ENCODE results near the gene KLHDC9. TPM values are rescaled to one million over a fixed set of nuclear protein-coding genes. Genes with fewer than 3 reads are reported as not detected.

The KLHDC9 gene
- total RNA-seq, 1 donor from 2014 or later = not detected

DNA sequence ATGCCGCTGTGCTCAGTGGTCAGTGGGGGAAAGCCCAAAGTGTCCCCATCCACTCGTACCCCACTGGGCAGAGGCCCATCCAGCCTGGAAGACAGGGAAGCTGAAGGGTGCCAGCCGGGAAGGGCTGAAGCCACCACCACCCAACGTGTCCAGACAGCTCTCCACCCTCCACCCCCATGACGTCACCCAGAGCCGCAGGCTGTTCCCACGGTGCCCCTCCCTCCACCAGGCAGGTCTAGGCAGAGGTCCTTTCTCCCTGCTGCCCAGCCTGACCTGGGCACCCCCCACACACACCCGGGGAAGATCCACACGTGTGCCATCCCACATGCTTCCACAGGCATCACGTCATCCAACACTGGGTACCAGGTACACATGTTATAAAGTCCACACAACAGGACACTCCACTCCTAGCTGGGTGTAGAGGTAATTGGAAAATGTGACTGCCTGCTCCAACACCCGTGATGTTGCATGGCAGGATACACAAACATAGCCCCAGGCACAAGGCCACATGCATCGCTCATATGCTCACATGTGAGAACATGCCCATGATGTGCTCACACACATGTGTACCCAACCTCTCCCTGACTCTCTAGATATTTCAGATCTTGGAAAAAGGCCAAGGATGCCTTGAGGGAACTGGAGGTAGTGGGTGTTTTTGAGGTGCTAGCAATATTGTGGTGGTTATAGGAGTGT lies 23.3 kb upstream of the KLHDC9 start:
- intact Hi-C loops (cut with micrococcal nuclease) = no loop called here

DNA sequence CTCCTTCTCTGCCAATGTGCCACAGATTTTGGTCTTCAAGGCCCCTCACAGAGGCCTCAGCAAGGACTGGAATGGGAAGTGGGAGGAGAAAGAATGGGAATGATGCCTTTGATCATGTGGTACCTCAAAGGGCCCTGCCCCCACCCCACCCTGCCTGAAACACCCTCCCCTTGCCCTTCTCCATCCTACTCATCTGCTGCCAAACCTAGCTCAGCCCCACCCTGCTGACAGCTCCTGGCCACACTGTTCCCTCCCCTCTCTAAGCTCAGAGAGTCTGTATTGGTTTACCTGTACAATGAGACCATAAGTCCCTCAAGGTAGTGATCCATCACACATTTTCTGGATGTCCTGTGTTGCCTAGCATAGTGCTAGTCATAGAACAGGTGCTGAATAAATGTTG lies 21.8 kb upstream of the KLHDC9 start:
- intact Hi-C loops (cut with micrococcal nuclease) = no loop called here

DNA sequence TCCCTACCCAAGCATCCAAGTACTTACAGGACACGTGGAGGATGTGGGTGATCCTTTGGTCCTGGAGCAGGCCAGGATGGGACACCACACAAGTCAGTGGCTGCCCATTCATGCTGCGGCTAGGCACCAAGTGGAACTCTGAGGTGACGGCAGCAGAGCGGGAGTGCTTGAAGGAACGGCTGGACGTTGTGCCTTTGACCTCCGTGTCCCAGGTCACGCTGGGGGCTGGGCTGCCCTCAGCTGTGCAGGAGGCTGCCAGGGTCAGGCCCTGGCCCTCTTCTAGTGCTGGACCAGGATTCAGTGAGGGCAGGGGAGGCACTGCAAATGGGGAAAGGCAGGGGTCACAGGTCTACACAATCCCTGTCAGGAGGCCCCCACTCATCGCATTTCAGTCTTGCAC lies 20.7 kb upstream of the KLHDC9 start:
- intact Hi-C loops (cut with micrococcal nuclease) = no loop called here

DNA sequence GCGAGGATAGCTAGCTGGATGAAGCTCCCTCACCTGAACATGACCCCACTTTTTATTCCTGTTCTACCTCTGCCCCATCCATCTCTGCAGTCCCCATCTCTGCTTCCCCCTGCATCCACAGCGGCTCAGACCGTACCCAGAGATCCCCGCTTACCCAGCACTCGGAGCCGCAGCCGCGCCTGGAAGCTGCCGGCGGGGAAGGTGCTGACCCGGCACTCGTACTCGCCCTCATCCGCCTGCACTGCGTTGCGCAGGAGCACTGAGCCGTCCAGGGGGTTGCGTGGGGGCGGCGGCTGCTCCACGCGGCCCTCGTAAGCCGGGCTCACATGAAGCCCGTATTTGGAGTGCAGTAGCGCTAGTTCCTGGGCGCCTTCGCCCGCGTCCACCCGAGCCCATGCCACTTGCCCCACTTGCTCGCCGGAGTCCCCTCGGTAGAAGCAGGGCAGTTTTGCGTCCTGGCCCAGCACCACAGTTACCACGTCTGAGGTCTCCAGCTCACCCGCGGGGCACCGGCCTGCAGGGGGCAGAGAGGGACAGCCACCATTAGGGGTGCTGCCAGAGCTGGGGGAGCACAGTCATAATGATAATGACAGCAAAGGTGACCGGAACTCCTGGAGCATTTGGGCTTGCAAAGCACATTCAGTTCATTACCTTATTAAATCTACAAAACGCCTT lies 18.6 kb upstream of the KLHDC9 start:
- intact Hi-C loops (cut with micrococcal nuclease) = no loop called here

DNA sequence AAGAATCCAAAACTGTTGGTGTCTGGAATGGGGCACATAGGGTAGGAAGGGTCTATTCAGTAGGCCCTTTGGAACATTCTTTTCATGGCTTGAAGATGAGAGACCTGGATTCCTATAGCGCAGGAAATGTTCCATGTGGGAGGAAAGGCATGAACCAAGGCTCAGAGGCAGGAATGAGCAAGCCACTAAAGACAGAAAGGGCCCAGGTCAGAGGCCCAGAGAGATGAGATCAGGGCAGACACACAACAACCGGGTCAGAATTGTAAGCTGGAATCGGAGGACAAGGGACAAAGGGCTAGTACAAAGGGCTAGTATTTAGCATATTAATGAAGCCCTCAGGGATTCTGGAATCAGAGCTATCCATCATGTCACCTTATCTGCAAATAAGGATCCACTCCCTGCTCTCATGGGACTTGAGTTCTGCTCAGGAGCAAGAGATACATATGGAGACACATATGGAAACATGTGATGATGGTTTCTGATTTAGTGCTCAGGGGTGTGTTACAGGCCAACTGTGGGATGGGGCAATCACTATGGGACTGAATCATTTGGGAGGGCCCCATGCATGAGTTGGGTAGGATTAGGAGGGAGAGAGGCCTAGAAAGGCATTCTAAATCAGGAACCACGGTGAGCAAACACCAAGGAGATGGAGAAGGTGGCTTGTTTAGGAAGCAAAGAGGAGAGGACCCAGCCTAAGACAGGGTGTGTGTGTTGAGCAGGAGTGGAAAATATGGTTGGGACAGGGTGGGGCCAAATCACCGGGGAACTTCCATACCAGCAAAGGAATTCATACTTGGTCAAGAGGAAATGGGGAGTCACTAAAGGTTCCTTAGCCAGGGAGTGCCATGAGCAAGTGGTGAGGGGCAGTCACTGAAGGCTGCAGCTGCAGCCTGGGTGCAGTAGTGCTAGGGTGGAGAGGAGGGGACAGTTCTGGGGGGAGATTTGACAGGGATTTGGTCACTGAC lies 17.4 kb upstream of the KLHDC9 start:
- intact Hi-C loops (cut with micrococcal nuclease) = no loop called here

DNA sequence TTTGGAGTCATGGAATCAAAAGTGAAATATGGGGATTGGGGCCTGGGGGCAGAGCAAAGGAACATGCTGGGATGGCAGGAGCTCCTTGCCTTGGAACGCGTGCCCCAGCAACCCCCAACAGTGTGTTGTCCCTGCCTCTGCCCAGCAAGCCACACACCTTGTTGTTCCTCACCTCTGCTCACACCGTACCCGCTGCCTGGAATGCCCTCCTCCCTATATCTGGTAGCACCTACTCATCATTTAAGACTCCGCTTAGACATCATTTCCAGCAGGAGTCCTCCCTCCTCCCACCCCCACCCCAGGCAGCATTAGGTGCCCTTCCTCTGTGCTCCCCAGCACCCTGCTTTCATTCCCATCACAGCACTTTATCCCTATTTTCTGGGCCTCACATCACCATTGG lies 16.6 kb upstream of the KLHDC9 start:
- intact Hi-C loops (cut with micrococcal nuclease) = no loop called here

DNA sequence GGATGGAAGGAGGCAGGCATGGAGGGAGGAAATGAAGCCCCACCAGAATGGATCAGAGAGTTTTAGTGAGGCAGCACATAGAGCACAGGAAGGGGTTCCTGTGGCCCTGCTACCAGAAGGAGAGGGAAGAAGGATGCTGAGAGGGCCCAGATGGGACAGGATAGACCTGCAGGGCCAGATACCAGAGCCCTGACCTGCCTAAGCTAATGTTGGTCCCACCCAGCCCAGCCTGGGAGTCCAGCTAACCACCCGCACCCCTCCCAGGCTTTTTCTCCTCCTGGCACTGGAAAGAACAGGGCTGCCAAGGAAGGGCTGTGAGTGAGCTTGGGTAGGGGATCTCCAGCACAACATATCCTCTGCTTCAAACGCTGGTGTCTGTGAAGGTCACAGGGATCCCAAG lies 15.7 kb upstream of the KLHDC9 start:
- intact Hi-C loops (cut with micrococcal nuclease) = no loop called here

DNA sequence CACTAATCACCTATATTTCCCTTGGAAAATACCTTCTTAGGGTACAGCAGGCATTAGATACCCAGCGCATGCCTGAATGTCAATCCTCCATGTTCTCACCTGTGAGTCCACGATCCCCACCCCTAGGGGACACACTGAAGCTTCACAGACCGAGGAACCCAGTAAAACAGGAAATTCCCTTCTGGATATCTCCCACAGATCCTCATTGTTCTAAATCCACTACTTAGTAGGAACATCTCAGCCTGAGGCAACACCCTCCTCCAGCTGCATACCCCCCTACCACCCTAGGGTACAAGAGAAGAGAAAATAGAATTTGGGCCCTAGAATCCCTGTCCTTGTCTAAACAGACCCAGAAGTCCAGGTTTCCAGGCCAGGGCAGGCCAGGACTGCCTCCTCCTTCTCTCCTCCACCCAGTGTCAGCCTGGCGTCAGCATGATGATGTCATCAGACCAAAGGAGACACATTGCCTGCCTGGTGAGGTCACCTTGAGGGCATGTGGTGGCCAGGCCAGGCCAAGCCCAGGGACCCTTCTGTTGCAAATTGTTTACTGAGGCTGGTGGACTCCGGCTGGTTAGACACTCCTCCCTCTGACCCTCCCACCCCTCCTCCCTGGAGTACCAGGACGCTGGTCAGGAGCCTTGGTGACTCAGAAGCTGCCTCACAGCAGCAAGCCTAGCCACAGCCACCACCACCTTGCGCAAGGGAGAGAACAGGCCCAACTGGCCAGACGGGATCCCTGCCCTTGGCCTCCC lies 15.0 kb upstream of the KLHDC9 start:
- intact Hi-C loops (cut with micrococcal nuclease) = no loop called here

DNA sequence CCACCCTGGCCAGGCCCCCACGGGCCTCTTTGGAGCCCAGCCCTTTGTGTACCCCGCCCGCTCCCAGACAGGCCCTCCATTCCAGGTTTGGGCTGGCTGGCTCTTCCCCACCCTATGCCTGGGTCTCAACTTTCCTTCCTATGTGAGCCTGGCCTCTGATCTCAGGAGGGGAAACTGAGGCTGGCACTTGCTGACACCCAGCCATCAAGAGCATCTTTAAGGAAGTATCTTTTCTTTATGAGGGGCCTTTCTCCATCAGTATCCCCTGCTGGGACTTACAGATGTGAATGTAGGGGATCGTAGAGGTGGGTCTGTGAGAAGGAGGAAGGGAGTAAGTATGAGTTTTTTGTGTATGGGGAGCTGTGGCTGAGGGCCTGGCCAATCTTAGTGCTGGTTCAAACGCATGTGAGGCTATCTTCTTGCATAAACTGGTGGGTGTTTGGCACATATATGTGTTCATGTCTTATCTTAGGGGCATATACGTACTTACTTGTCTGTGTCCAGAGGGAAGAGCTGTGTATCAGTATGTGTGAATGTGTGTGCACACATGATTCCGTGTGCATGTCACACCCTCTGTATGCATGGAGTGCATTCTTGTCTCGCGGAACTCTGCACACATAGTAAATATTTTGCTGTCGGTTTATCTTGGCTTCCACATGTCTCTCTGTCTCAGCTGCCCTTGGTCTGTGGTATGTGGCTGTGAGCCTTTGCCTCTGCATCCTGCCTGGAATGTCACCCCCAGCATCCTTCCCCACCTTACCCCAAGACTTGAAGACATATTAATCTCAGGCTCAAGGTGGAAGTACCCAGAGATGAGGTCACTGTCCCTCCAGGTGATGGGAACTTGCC lies 14.2 kb upstream of the KLHDC9 start:
- intact Hi-C loops (cut with micrococcal nuclease) = no loop called here

DNA sequence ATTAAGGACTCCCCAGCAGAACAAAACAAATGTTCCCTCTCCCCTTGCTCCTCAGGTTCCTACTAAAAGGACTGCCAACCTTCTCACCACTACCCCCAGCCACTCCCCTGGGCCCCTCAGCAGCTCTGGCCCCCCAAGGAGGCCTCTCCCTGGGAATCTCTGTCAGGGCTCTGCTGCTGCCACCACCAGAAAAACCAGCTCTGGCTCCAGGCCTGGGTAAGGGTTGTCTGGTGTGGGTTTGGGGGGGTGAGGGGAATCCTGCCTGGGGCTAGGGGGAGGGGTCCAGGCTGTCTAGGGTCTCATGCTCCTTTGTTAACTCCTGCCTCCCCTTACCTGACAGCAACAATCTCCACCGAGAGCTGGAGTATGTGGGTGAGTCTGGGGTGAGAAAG lies 13.6 kb upstream of the KLHDC9 start:
- intact Hi-C loops (cut with micrococcal nuclease) = no loop called here

DNA sequence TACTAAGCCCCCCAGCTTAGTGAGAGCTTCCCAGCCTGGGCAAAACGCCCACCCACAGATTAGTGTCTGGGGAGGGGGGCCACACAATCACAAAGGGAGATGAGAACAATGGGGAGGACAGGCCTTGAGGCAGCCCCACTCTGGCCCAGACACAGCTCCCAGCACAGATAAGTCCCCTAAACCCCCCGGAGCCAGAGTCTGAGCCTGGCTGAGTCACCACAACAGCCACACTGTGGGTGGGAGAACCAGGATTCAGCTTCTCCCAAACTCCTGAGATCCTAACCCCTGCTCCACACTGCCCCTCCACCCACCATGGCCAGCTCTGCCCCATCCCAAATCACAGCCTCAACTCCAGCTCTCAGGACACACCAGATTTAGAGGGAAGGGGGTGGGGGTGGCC lies 13.0 kb upstream of the KLHDC9 start:
- intact Hi-C loops (cut with micrococcal nuclease) = no loop called here

DNA sequence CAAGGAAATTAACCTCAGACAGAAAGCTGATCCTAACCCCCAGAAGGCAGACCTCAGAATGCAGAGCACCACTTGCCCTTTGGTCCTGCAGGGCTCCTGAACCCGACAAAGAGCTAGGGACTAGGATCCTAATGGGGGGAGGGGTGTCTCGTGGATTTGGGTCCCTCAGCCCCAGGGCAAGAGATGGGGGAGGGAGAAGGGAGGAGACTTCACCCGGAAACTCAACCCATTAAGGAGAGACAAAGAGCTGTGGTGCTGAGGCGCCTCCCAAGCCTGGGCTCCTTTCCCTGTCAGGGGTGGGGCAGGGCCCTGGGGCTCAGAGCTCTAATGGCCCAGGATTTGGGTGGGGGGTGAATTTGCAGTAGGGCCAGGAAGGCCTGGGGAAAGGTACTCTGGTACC lies 11.7 kb upstream of the KLHDC9 start:
- intact Hi-C loops (cut with micrococcal nuclease) = no loop called here

DNA sequence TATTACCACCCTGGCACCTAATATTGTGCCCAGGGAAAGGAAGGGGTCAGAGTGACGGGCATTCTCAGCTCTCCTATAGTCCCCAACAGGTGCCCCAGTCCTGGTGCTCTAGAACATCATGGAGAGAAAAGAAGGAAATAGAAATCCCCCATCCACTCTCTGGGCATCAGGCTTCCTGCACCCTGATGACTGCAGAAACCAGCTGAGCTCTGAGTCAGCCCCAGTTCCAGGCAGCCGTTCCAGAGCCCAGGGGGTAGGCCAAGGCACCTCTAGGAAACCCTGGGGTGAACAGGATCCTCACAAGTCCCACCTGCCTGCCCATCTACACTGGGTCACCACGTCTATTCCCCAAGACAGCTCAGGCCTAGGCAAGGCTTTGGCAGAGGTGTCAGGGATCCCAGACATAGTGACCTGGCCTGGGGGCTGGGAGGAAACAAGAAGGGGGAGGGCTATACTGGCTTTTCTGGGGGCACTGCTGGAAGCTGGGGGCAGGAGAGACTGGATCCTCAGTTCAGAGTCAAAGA lies 9.5 kb upstream of the KLHDC9 start:
- intact Hi-C loops (cut with micrococcal nuclease) = no loop called here

DNA sequence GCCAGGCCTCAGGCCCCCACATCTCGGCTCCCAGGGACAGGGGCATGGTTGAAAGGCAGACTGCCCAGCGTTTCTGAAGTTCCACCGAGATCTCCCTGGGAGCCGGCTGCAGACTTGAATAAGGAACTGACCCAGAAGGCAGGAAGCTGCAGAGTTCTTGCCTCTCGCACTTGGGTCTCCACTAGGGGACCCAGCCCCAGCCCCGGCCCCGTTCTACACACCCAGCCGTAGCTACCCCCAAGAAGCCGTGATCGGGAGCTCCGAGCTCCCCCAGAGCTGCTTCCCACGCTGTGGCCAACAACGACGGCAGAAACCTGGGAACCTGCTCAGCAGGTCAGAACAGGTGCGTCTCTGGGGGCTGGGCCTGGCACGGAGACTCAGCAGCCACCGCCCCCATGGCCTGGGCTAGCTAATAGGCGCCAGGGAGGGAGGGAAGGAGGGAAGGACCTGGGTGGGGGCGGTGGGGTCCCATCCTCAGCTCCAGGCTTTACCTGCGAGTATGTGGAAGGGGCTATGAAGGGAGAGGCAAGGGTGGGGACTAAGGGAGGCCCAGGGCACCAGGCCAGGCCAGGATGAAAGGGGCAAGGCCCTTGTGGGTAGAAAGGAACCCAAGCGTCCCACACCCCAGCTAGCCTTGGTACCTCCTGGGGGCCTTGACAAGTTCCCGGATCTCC lies 8.8 kb upstream of the KLHDC9 start, which contains the start of gene NECTIN4:
Gene NECTIN4 (minus strand): TSS at position 308 of the 674 bp plus-strand sequence. CDS start 262 bp downstream, at position 46.
- intact Hi-C loops (cut with micrococcal nuclease) = no loop called here

DNA sequence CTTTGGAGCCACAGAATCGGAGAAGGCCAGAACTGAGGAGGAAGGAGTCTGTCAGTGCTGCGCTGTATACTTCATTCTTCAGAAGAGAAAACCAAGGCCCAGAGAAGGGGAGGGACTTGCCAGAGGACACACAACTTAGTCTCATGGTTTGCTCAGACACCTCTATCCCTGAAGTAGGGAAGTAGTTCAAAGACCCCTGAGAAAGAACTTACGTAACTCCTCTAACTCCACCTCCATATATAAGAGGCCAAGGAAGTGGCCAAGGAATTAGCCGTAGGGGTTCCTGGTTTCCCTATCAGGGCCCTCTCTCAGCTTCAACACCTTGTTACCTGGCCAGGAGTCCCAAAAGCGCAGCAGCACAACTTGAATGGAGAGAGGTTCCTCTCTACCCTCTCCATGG lies 8.2 kb upstream of the KLHDC9 start:
- intact Hi-C loops (cut with micrococcal nuclease) = no loop called here

DNA sequence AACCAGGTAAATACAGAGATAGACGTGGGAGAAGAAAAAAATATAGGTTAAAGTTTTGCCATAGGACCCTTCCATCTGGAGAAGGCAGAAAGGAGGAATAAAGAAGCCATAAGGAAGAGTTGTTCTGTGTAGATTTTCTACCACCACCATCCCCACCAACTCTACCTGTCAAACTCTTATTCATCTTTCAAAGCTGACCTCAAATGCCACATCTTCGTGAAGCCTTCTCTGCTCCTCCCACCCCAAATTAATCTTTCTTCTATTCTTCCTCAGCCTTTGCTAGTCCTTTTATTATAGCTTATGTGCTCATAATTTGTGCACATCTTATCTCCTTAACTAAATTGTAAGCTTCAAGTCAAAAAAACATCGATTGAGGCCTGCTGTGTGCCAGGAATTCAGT lies 7.5 kb upstream of the KLHDC9 start:
- intact Hi-C loops (cut with micrococcal nuclease) = no loop called here

DNA sequence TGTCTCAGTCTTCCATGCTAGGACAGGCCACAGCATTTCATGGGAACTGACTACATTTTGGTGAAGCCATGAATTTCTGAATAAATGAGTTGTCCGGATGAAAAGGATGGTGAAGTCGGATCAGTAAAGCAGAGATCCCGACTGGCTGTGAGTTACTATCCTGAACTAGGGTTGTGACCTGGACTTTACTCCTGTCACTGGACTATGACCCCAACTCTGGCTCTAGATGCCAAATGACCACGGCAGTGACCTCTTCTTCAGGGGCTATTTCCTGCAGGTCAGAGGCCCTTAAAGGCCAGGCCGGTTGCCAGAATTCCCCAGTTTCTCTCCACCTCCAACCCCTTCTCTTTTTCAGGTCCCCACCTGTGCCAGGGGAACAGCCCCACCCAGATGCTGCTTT lies 7.1 kb upstream of the KLHDC9 start:
- intact Hi-C loops (cut with micrococcal nuclease) = no loop called here

DNA sequence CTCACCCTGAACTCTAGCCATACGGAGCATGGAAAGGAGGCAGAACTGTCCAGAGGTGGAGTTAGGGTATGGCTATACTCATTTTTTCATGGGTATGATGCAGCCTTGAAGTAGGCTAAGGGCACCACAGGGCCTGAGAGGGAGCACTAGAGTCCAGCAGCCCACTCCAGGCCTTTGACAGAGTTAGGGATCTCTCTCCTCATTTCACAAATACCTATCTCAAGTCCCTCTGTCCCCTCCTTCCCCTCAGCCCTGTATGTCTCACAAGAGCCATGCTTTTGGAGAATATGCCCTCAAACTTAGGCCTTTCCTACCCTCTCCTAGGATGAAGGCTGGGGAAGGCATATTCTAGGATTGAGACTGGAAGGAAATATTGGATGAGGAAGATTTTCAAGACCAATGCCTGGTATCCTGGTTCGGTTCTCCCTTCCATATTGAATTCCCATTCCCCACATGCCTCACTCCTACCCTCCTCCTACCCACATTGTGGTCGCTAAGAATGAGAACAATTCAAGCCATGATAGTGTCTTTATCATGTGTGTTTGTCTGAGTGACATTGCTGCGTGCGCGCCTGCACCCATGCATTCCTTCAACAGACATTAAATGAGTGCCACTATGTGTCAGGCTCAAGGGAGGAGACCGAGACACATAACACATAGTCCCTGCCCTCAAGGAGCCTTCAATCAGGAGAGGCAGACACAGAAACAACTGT lies 6.2 kb upstream of the KLHDC9 start:
- intact Hi-C loops (cut with micrococcal nuclease) = loop anchor here (1.0 kb wide), 1 partner anchor 24 kb away; no protein-coding TSS in a partner anchor

DNA sequence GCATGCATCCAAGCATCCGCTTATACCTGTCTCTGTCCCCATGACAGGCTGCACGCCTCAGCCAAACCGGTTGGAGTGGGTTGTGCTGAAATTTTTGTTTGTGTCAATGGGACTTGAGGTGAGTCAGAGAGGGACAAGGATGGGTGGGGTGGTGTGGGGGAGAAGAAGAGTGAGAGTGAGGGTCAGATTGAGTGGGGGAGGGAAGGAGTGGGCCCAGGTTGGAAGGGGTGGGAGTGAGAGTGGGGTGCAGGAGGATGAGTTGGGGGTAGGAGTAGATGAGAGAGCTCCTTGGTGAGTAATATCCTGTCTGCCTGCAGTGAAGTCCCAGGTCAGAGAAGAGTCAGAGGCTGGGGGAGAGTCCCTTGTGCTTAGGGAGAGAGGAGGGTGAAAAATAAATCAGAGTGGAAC lies 5.5 kb upstream of the KLHDC9 start:
- intact Hi-C loops (cut with micrococcal nuclease) = loop anchor here (1.0 kb wide), 1 partner anchor 24 kb away; no protein-coding TSS in a partner anchor

Data from T-helper 1 cell treated with Interleukin-12 subunit alpha and Interleukin-12 subunit beta and Interleukin-4 antibody, amounts not matched to agents 30 ng/mL and 1 ng/mL, for 36 hours (primary cell).